Measurements from ENCODE around the gene RAET1G. TPM values are rescaled to one million over a fixed set of nuclear protein-coding genes. Genes with fewer than 3 reads are reported as not detected.
"Not testable (repeated sequence)": the region's sequence is repeated elsewhere in the genome, so short reads cannot be mapped to it uniquely, and the experiment has no call there.

The RAET1G gene
- polyA plus RNA-seq, 12 donors: 0.21 to 0.62 (median 0.42) TPM; not detected in 4

DNA sequence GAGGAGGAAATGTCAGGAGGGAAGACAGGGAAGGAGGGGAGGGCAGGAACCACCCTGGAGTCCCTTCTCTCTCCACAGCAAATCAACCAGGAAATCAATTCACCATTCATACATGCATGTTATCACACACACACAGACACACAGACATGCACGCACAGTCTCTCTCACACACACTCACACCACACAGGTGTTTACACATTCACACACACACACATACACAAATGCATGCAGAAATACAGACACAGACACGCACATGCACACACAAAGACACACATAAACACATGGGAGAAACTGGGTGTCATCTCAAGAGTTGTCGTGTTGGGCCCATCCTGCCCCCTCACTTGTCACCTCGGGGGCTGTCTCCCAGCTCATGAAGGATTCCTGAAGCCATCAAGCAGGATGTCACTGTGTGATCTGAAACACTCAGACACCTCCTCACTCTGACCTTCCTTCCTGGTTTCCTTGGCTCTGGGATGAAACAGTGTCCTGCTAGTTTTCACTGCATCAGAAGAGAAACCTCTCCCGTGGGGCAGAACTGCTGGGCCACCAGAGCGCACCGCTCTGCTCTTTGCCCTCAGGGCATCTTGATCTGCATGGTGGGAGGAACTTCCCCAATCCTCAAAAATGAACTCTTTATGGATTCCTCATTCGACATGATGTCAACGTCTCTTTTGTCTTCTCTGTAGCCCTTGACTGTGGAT is 9.2 kb downstream of the RAET1G start:
- no peak for DNase-seq

DNA sequence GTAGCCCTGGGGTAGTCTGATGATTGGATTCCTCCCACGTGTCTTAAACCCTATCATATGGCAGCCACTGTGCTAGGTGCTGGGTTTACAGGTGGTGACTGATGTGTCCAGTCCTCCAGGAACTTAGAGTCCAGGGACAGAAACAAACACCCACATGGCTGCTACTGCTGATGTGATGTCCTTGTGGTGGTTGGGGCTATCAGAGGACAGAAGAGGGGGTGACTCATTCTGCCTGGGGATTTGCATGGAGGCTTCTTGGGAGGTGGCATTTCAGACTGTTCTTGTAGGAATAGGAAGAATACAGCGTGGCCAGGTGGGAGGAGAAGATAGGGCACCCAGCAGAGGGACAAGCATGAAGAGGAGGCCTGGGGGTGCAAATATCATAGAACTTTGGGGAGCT is 9.8 kb downstream of the RAET1G start:
- DNase-seq: no peak

DNA sequence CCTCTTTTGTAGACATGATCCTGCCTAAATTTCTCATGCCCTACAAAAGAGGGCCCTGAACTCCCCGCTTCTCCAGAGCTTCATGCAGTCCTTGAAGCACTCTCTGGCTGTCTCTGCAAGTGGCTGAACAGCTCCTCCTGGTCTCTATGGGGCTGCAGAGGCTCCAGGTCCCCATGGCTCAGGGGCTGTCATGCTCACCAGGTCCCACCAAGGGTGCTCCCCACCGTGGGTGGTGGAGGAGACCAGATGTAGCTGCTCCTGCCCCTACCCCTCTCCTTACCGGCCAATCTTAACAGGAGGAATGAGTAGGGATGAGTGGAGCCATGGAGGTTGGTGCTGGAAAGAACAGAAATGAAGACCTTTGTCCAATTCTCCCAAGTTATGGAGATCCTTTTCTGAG is 10.2 kb downstream of the RAET1G start:
- not testable (repeated sequence) for DNase-seq

DNA sequence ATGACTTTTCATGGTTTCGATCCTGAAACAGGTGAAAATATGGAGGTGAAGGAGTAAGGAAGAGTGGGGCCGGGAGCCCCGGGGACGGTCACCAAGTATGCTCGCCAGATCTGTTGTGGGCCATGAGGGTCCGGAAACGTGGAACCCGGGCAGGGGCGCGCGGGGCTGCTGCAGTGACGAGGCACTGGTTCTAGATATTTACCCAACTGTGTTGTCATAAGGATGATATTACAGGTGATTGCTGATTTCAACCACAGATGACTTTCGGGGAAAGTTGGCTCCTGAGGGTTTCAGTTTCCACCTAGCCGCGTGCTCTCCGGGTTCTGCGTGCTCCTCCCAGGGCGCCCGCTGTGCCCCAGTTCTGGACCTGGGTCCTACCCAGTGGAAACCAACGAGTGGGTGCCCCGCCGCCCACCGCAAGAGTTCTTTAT is 12.2 kb downstream of the RAET1G start:
- no peak for DNase-seq

DNA sequence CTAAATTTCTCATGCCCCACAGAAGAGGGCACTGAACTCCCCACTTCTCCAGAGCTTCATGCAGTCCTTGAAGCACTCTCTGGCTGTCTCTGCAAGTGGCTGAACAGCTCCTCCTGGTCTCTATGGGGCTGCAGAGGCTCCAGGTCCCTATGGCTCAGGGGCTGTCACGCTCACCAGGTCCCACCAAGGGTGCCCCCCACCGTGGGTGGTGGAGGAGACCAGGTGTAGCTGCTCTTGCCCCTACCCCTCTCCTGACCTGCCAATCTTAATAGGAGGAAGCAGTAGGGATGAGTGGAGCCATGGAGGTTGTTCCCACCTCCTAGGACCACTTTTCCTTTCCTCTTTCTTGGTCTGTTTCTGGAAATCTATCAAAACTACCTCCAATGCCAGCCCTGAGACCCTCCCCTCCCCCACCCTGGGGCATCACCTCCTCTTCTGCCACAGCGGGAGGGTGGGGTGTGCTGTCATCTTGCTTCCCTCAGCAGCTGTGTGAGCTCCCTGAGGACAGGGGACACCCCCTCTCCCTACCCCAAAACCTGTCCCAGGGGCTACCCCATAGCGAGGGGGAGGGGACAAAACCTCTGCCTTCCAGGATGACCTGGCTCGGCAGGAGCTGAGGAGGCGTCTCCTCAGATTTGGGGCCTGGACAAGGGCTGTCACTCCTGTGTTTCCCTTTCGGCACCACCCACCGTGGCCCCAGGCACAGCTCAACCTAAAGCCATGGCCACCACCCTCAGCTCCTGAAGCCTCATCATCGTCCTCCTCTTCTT is 13.0 kb downstream of the RAET1G start:
- DNase-seq: no peak

DNA sequence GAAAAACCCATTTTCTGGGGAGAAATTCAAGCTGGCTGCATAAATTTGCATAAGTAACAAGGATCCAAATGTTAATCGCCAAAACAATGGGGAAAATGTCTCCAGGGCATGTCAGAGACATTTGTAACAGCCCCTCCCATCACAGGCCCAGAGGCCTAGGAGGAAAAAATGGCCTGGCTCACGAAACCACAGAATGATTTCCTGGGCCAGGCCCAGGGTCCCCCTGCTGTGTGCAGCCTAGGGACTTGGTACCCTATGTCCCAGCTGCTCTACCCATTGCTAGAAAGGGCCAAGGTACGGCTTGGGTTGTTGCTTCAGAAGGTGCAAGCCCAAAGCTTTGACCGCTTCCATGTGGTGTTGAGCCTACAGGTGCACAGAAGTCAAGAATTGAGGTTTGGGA is 14.4 kb downstream of the RAET1G start:
- not testable (repeated sequence) for DNase-seq

DNA sequence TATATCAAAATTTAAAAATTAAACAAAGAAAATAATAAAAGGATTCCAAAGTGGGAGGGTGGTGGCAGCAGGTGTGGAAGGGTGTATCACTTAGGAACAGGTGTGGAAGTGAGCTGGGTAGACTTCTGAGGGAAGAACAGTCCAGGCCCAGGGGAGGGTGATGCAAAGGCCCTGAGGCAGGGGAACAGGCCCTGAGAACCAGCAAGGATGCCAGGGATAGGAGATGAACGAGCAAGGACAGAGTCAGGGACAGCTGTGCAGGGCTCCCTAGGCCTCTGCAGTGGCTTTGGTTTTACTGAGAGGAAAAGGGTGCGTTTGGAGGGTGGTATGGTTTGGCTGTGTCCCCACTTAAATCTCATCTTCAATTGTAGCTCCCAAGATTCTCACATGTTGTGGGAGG is 15.6 kb downstream of the RAET1G start:
- no peak for DNase-seq

DNA sequence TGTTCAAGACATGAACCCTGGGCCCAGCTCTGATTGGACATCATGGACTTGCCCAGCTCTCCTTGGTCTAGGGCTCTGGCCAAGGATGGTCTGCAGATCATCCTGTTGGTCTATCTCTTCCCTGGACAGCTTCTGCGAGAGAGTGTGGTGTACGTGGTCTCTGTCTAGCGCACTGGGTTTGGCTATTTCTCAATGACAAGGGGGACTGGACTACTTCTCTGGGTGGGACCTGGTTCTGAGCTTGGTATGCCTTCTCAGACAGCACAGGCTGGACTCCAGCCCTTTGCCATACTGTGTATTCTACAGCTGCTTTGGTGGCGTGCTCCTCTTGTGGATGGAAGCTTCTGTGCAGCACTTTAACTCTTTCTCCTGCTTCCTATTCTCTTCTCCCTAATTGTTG is 16.5 kb downstream of the RAET1G start:
- no peak for DNase-seq

DNA sequence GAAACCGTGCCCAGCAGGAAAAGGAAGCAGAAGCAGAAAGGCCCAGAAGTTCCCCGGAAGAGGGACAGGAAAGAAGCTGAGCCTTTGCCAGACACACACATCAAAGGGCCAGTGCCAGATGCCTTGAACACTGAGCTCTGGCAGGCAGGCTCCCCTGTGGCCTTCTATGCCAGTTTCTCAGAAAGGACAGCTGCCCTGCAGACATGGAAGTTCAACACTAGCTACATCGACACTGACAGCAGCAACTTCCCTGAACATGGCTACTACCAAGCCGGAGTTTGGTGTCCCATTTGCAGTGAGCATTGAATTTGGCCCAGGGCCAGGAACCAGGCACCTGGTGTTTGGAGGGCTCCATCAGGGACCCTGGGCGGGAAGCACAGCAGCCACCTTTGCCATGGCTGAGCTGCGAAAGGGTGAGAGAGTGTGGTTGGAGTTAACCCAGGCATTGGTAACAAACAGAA is 17.0 kb downstream of the RAET1G start:
- no peak for DNase-seq

DNA sequence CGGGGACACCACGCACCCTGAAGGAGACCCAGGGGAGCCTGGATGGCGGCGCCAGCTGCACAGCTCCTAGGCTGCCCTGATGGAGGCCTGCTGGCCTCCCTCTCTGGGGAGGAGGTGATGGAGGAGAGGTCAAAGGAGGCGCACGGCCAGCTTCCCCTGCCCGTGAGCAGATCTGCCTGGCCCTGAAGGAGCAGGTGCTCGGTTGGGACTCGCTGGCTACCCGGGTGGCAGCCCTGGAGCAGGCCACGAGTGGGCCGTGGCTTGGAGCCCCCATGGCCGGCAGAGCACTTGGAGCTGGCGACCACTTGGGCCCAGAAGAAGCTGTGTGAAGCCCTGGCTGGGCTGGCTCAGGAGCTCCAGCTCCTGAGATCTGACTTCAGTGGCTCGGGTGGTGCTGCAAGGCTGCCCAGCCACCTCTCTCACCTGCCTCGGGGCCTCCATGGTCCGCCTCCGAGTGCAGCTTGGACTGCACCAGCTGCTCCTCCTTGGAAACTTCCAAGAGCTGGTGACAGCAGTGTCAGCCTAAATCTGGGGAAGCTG is 17.5 kb downstream of the RAET1G start:
- DNase-seq: no peak

DNA sequence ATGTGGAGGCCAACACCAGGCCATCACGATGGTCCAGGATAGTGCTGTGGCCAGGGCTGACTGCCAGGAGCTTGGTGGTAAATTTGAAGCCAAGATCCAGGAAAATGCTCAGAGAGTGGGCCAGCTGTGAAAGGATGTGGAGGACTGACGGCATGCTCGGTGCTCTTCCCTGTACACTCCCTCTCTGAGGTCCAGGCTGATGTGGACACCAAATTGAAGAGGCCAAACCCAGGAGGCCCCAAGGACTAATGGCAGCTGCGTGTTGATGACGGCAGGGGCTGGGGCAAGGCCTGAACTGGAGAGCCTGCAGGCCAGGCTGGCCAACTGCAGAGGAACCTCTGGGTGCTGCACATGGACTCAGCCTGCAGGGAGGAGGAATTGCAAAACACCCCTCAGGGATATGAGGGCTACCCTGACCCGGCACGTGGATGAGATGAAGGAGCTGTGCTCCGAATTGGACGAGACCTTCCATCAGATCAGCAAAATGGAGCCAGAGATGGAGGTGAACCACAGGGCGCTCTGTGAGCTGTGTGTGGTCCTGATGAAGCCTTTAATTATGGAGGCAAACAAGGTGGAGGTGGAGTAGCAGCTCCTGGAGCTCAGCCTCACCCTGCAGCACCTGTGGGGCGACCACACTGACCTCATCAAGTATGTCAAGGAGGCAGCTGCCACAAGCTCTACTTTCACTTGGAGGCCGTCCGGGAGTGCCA is 18.1 kb downstream of the RAET1G start:
- DNase-seq: no peak

DNA sequence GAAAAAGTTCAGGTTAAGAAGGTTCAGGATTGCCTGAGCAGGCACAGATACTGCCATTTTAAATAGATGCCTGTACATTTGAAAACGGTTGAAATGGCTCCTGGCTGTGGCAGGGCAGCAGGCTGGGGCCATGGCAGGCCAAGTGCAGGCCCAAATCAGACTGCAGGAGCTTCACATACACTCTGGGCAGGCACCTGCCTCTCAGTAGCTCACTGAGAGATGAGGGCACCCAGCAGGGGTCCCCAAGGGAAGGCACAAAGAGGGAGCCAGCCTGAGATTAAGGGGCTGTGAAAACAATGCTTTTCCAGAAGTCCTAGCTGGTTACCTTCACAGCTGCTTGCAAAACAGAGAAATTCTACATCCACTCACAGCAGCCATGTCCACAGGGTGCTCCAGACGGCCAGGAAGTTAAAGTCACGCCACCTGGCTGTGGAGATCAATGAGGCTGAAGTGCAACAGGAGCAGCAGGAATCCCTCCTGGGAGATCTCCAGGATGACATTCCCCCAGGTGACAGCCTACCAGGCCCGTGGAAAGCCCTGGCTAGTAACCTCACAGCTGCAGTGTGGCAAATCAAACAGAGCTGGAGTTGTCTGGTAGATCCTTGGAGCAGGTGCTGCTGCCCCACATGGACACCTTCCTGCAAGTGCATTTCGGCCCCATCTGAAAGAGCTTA is 18.8 kb downstream of the RAET1G start:
- DNase-seq: no peak

DNA sequence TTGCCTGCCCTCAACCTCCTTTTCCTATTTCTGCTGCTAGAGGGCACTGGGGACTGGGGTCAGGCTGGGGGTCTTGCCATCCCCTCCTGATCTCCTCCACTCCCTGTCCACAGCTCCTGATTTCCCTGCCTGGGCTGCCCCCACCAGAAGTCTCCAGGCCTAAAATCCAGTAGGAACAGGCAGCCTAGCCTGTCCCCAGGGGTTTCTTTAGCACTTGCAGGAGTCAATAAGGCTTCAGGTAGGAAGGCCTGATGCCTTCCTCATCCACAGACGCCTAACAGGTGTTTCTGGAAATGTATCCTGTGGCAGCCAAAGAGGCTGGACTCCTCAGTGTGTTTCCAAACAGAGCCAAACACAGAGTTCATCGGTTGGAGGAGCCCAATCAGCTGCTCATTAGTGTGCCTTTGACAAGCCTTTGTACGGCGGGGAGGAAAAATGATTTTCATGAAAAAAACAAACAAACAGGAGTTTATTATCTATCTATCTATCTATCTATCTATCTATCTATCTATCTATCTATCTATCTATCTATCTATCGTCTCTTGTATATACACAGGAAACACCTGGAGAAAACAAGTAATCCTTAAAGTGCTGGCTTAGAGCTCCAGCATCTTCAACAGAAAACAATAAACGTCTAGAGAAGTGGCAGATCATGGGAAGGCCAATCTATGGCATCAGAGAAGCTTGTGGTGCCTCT is 21.3 kb downstream of the RAET1G start:
- DNase-seq: no peak

DNA sequence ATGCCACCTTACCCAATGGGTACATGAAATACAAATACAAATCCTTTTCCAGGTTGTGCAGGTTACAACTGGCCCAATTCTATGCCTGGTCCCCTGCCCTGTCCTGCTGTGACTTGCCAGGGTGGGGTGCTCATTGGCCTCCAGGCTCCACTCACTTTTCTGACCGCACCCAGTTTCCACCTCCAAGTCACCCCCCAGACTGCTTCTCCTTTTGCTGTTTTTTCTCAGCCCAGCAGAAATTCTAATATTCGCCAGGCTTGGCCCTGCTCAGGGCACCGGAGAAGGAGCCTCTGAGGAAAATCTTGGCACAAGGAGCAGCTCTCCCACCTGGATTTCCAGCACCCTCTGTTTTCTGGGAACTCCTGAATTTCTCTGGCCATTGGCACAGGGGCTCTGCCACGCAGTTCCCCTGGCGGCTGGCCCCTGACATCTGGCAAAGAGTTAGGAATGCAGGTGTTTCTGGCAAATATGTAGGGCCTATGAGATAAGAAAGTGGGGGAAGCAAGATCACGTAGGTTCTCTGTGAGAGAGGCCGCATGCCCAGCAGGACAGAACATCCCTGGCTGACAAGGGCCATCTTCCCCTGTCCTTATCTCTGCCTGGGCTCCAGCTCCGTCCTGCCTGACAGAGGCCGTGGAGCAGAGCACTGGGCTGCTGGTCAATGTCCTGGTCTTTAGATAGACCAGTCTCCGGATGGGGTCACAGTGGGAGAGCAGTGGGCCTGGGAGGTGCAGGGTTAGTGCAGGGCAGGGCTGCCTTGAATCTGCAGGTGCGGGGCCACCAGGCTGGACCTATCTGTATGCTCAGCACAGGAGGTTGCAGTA is 22.1 kb downstream of the RAET1G start:
- no peak for DNase-seq

DNA sequence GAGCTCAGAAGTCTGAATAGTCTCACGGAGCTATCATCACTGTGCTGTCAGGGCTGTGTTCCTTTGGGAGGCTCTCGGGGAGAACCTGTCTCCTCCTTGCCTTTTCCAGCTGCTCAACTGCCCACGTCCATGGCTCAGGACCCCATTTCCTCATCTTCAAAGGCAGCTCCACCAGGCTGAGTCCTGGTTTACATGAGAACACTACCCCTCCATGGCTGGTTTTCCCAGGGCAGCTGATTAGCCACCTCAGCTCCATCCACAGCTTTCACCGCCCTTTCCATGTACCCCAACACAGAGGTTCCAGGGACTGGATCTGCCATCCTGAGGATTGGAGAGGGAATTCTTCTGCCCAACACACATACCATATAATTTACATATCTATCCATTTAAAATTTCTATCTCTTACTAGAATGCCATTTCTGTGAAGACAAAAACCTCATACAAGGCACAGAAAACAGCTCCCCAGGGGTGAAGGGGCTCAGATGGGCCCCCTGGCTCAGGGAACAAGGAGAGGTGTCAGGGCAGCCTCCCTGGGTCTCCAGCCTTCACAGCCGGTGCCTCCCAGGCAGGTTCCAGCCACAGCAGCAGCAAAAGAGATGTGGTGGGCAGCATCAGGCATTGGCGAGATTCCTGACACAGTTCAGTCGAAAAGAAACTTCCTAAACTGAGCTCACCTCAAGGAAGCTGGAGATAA is 22.8 kb downstream of the RAET1G start:
- DNase-seq: no peak

DNA sequence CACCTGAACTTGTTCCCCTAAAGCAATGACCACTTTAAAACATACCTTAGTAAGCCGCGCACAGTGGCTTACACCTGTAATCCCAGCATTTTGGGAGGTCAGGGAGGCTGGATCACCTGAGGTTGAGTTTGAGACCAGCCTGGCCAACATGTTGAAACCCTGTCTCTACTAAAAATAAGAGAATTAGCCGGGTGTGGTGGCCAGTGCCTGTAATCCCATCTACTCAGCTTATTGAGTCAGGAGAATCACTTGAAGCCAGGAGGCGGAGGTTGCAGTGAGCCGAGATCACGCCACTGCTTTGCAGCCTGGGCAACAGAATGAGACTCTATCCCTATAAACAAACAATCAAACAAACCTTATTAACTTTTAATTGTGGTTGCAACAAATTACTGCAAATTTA is 23.4 kb downstream of the RAET1G start:
- no peak for DNase-seq

DNA sequence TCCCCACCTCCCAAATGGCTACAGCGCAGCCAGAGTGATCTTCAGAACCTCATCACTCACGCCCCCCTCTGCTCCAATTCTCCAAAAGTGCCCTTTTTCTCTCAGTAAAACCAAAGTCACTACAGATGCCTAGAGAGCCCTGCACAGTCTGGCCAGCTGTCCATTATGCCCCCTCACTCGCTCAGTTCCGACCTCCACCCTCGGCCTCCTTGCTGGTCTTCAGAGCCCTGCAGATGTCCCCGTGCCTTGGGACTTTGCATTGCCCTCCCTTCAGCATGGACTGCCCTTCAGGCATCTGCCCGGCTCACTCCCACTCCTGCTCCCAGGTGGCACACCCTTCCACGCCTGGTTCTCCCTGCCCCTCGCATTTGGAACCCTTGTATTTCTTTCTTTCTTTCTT is 24.0 kb downstream of the RAET1G start:
- DNase-seq: no peak

DNA sequence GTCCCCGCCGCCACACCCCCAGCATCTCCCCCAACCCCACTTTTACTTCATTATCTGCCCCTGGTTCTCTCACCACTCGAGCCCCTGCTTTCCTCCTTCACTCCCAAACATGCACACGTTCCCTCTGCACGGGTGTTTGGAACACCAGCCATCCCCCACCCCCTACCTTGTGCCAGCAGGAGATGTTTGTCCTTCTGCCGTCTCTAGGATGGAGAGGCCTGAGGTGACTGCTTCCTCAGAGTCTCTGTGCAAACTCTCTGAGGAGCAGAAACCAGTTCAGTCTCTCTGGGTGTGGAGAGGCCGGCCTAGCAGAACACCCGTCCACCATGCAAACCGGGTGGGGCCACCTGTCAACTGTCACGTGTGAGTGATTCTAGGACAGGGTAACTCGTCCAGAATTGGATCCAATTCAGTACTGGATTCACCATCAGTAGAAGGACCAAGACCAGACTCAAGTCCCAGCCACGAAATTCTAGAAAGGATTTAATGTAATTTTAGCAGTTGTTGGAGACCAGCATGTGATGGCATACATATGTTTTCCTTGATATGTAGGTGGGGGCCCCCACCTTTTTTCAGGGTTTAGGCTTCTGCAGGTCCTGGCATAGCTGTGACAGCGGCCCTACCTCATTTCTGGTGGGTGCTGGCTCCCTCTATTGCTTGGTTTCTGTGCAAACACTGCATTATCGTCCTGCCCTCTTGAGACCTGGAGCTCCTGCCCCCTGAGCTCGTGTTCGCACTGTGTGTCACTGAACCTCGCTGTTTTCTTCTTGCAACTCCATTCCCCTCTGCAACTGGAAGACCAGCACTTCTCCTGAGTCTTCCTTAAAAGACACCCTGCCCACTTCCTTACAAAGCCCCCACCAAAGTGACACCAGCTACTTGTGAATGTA is 24.8 kb downstream of the RAET1G start, which contains the start of gene RAET1E:
RAET1E (minus strand) TSS at position 259 of the 890 bp plus-strand sequence. CDS start 7,212 bp downstream, outside the sequence.
- DNase-seq: no peak

Data from muscle of arm (tissue), 12 donors.